NCI-H510A treated with DMSO at 0.1 percent for 48 hours (cell line): Measurements from ENCODE around the gene SDC1.

Experiments used
- DNase-seq: peaks from one replicate; lab custom pipeline; 2025; lab: John Stamatoyannopoulos, UW

Gene SDC1

GRCh38 chr2:20183373-20183772 is 41.6 kb downstream of the SDC1 start:
- DNase-seq = no peak

- no peak for DNase-seq
These were observed 42.5 kb downstream of the SDC1 start for GRCh38 chr2:20182241-20182931.

- DNase-seq = no peak
These were observed 43.2 kb downstream of the SDC1 start for GRCh38 chr2:20181761-20182160.

- DNase-seq = no peak
These were observed 44.0 kb downstream of the SDC1 start for GRCh38 chr2:20180676-20181648.

GRCh38 chr2:20179755-20180594 is 45.0 kb downstream of the SDC1 start:
- DNase-seq = peak; percentile 54

- no peak for DNase-seq
These were observed 45.5 kb downstream of the SDC1 start for GRCh38 chr2:20179466-20179754.

GRCh38 chr2:20178666-20179465 is 46.1 kb downstream of the SDC1 start:
- DNase-seq = no peak

GRCh38 chr2:20178249-20178607 is 46.7 kb downstream of the SDC1 start:
- no peak for DNase-seq

- DNase-seq = no peak
These were observed 47.2 kb downstream of the SDC1 start for GRCh38 chr2:20177556-20178248.

- DNase-seq = no peak
These were observed 48.2 kb downstream of the SDC1 start for GRCh38 chr2:20176760-20177159.

- DNase-seq = no peak
These were observed 49.0 kb downstream of the SDC1 start for GRCh38 chr2:20175931-20176330.

- DNase-seq = no peak
These were observed 49.7 kb downstream of the SDC1 start for GRCh38 chr2:20175267-20175666.

- DNase-seq = no peak
These were observed 50.5 kb downstream of the SDC1 start for GRCh38 chr2:20174410-20174809.

GRCh38 chr2:20173496-20174402 is 51.2 kb downstream of the SDC1 start:
- DNase-seq = no peak

GRCh38 chr2:20173064-20173463 is 51.9 kb downstream of the SDC1 start:
- no peak for DNase-seq

- DNase-seq = no peak
These were observed 52.5 kb downstream of the SDC1 start for GRCh38 chr2:20172273-20173055.

- no peak for DNase-seq
These were observed 53.4 kb downstream of the SDC1 start for GRCh38 chr2:20171445-20171977.

- no peak for DNase-seq
These were observed 54.2 kb downstream of the SDC1 start for GRCh38 chr2:20170704-20171250.
